GM21447 (cell line): ENCODE measurements around the gene TALDO1.

ENCODE experiments used
- ATAC-seq: cut with Tn5 transposase; IDR thresholded peaks from one replicate; pipeline ENCODE4 v1.9.1; 2021; ENCODE audit not compliant: unreplicated experiment

The TALDO1 gene

GRCh38 chr11:767238-767637 is 20.0 kb downstream of the TALDO1 start:
- no peak for ATAC-seq

DNA sequence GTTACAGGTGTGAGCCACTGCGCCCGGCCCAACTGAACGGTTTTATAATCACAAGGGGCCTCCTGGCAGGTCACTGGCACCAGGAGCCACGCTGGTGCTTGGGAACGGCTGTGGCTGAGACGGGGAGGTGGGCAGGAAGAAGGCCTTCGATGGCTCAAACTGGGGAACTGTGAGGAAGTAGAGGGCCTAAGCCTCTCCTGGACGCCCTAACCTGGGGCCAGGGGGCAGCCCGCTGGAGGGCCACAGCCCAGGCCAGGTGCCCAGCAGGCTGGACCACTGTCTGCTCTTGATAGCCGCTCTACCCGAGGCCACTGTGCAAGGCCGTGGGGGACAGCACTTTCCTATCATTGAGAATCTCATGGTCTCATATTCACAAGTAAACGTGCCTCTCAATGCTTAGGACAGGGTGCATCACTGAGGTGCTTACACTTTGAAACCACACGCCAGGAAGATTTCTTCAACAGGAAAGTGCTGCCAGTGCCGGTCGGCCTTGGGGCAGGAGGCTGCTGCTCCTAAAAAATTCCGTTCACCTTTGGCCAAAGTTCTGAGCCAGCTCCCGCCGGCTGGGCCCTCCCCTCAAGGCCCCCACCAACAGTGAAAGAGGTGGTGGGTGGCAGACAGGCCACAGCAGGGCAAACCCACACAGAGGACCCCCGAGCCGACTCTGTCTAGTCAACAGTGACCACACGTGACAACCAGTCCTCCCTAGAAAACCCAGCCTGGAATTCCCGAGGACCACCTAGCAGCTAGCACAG is 22.8 kb downstream of the TALDO1 start:
- ATAC-seq: no peak

DNA sequence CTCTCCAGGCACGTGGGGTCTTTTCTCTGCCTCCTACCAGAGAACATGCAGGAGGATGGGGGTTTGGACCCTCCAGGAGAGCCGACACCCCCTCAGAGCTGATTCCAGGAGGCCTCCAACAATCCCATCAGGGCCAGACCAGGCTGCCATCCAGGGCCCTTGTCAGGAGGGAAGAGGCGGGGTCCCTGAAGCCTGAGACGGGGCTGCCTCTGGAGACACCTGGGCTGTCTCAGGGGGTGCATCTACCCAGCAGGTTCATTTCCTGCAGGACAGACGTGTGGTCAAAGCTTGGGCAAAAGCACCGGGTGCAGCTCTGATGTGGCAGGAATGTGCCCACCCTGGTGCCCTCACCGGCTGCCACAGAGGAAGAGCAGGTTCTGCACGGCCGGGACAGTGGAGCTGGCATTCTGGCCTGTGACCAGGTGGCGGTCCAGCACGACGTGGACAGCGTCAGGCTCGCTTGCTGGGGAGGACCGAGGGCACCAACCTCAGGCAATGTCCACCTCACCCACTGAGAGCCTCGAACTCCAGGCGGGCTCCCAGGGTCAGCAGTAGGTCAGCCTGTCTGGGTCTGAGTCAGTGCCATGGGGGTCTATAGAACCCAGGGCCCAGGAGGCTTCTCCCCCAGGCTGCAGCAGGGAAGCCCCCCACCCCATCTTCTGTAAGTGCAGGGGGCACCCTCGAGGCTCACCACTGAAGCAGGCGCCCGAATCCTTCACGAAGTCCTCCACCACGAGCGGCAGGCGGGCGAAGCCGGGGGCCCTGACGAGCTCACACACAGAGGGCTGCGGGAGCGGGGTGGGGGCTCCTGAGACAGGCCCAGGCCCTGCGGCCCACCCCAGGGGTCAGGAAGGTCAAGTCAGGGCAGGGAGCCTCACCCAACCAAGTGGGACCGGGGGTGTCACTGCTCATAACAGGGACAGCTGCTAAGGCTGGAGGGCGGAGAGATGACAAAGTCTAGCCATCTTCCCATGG is 23.7 kb downstream of the TALDO1 start:
- no peak for ATAC-seq

GRCh38 chr11:771617-772204 is 24.4 kb downstream of the TALDO1 start:
- no peak for ATAC-seq

GRCh38 chr11:772429-773390 is 25.4 kb downstream of the TALDO1 start:
- ATAC-seq: no peak

GRCh38 chr11:773425-773824 is 26.2 kb downstream of the TALDO1 start:
- no peak for ATAC-seq

- ATAC-seq: no peak
Observed at GRCh38 chr11:773830-774229, 26.6 kb downstream of the TALDO1 start.

DNA sequence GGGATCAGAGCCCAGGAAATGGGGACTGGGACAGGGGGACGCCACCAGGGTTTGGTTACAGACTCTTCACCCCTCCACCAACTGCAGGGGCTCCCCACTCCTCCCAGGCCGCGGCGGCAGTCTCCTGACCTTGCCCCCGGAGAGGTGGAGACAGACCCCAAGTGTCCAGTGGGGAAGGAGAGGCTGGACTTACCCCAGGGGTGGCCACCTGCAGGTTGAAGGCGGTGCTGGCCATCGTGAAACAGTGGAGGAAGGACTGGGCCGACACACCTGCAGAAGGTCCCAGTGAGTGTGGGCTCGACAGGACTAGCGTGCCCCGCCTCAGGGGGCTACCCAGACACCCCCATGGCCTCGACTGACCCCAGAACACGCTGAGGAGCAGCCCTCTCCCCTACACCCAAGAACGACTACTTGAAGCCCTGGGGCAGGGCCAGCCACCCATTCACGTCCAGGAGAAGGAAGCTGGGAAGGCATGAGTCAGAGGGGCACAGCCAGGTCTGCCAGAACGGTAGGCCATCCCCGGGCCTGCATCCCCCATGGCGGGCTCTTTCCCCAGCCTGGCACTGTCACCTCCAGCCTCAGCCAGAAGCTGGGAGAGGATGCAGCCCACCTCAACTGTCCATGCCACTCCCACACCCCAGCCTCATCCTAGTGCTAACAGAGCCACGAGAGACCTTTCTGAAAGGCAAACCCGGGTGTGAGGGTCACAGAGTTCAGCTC is 27.8 kb downstream of the TALDO1 start:
- no peak for ATAC-seq

- ATAC-seq: no peak
Observed at GRCh38 chr11:776263-776560, 28.9 kb downstream of the TALDO1 start.

GRCh38 chr11:776561-777287 is 29.5 kb downstream of the TALDO1 start:
- ATAC-seq: peak; percentile 28

DNA sequence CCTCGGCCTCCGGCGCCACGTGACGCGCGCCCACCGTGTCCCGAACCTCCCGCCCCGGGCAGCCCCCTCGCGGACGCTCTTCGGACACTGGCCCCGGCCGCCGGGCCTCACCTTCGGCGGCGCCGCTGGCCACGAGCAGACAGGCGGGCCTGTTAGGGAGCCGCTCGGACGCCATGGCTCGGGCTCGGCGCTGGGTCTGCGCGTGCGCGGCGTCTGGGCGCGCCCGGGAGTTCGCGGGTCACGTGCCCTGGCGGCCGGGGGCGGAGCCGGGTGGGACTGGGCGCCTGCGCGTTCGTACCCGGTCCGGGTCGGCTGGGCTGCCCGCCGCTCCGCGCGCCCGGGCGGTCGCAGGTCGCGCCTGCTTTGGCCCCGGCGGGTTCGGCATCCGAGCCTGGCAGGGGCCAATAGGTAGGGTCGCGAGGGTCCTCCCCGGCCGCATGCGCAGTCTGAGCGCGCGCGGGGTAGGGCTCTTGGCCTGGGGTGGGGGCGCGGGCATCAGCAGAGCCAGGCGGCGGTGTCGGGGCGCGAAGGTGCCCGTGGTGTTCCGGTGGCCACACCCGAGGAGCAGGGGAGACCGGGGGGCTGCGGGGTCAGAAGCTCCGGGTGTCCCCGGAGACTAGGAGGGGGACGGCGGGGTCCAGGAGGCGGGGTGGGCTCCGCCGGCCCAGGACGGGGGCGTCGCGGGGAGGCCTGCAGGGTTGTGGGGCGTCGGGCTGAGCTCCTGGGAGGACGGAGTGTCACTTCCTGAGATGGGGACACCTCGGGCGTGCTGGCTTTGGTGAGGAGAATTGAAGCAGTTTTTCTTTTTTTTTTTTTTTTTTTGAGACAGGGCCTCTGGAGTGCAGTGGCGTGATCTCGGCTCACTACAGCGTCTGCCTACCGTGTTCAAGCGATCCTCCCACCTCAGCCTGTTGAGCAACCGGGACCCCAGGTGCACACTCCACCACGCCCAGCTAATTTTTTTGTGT is 30.3 kb downstream of the TALDO1 start, which contains the start of gene GATD1:
TSS of gene GATD1 (minus strand) at position 200 of the 968 bp plus-strand sequence. CDS start at position 175, 25 bp downstream.
- ATAC-seq: peak; percentile 59

DNA sequence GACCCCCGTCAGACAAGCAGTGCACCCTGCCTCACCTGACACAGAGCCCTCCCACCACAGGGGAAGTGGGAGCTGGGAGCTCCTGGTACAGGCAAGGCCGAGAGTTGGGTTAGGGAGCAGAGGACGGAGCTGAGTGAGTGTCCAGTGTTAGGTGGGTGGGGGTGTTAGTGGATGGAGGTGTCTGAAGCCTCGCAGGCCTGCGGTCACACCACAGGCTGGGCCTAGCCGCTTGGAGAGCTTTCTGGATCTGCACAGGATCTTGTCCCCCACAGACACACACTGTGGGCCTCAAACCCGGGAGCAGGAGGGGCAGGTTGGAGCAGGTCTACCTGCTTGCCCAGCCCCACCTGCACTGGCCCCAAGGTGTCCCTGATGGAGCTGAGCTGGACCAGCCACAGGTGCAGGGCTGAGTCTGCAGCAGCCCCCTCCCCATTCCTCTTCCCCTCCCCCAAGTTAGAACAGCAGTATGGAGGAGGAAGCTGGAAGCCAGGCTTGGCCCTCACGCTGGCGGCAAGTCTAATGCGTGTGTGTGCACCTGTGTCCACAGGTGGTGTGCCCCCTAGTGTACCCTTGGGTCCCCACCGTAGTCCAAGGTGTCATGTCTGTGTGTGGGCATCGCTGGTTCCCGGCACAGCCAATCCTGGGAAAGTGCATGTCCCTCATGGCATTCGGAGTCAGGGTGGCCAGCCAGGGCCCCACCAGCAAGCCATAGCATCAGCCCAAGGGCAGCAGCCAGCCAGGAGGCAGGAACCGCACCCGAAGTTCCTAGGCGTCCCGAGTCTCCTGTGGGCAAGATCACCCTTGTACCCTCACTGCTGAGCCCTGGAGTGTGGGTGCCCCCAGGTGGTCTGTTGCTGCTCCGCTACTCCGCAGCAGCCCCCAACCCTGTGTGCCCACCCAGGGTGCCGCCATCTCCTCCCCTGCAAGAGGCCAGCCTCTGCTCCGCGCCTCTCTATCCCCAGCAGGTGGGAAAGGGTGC is 32.0 kb downstream of the TALDO1 start:
- no peak for ATAC-seq

- ATAC-seq: no peak
Observed at GRCh38 chr11:779955-780532, 32.8 kb downstream of the TALDO1 start.

DNA sequence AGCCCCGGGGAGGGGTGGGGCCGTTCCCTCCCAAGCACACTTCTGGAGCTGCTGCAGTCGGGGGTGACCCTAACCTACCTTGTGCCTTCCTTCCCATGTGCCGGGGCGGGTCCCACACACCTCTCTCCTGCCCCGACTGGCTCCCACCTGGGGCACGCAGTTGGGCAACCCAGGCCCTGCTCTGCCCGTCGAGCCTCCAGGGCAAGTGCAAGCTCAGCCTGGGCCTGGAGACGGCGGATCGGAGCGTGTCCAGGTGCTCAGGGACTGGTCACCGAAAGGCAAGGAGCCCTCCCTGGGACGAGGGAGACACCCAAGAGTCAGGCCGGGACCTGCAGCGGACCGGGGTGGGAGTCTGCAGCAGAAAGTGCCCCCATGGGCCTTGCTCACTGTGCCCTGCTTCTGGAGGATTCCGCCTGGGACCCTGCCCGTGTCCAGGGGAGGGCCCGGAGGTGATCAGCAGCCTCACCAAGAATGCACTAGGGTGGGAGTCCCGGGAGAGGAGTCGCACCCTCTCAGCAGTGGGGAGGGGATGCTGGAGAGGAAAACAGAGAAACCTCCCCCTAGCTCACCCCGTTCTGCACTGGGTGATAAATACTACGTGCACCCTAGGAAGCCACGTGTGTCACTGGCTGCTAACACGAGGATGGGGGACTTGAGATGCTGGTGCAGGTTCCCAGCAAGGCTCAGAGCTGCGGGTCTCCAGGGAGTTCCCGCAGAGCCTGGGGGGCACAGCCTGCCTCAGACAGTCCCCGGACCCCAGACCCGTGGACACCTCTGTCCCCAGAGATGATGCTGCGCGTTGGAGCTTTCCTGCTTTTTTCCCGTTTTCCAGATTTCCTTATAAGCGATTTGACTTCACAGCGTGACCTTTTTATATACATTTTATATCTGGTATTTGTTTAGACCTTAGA is 35.3 kb downstream of the TALDO1 start:
- no peak for ATAC-seq

- no peak for ATAC-seq
Observed at GRCh38 chr11:783581-784015, 36.3 kb downstream of the TALDO1 start.
